OCI-LY1 (cell line): ENCODE measurements around the gene KDM4B.

Source experiments
- EZH2 ChIP-seq: fragments of 200-600 bp; sonication (generic), shearing (Covaris generic); IDR thresholded peaks from 2 replicates; pipeline ENCODE4 v1.8.0; 2017; ENCODE audit warnings: borderline replicate concordance, mixed run types, mild to moderate bottlenecking, antibody characterized with exemption, low read length, moderate library complexity, mixed read lengths
- TF ChIP-seq, protein P1 (sequence below): fragments of 200-600 bp; sonication (generic), shearing (Covaris generic); IDR thresholded peaks from 2 replicates; pipeline ENCODE4 v1.5.1; 2017; ENCODE audit warnings: mild to moderate bottlenecking, antibody characterized with exemption, low read length, moderate library complexity, mixed read lengths

GRCh38 chr19:4937060-4937459 lies 31.9 kb upstream of the KDM4B start:
- no peak for TF ChIP-seq EZH2
- TF ChIP-seq, protein P1, sequence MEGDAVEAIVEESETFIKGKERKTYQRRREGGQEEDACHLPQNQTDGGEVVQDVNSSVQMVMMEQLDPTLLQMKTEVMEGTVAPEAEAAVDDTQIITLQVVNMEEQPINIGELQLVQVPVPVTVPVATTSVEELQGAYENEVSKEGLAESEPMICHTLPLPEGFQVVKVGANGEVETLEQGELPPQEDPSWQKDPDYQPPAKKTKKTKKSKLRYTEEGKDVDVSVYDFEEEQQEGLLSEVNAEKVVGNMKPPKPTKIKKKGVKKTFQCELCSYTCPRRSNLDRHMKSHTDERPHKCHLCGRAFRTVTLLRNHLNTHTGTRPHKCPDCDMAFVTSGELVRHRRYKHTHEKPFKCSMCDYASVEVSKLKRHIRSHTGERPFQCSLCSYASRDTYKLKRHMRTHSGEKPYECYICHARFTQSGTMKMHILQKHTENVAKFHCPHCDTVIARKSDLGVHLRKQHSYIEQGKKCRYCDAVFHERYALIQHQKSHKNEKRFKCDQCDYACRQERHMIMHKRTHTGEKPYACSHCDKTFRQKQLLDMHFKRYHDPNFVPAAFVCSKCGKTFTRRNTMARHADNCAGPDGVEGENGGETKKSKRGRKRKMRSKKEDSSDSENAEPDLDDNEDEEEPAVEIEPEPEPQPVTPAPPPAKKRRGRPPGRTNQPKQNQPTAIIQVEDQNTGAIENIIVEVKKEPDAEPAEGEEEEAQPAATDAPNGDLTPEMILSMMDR = no peak
